GM12891 (cell line): ENCODE results near the gene FAM20A.
A peak's percentile ranks its signal among the peaks of the same experiment; 100 is the strongest.

Experiments
- PAX5 ChIP-seq: IDR thresholded peaks from 2 replicates; pipeline ENCODE4 v1.6.1; 2011; ENCODE audit warnings: low read length, moderate library complexity, mild to moderate bottlenecking; ENCODE audit not compliant: insufficient read depth, severe bottlenecking
- POLR2A ChIP-seq: IDR thresholded peaks from 2 replicates; pipeline ENCODE4 v1.6.1; 2011; ENCODE audit warnings: low read depth, low read length, control low read depth
- POLR2AphosphoS5 ChIP-seq: IDR thresholded peaks from 2 replicates; pipeline ENCODE4 v1.6.1; 2011; ENCODE audit warnings: low read depth, low read length, control low read depth
- POU2F2 ChIP-seq: IDR thresholded peaks from 2 replicates; pipeline ENCODE4 v1.6.1; 2011; ENCODE audit warnings: low read depth, mild to moderate bottlenecking, control low read depth, low read length, moderate library complexity
- SPI1 ChIP-seq: IDR thresholded peaks from 2 replicates; pipeline ENCODE4 v1.6.1; 2011; ENCODE audit warnings: low read depth, low read length, control low read depth
- TAF1 ChIP-seq: IDR thresholded peaks from 2 replicates; pipeline ENCODE4 v1.6.1; 2011; ENCODE audit warnings: low read depth, low read length, control low read depth

DNA sequence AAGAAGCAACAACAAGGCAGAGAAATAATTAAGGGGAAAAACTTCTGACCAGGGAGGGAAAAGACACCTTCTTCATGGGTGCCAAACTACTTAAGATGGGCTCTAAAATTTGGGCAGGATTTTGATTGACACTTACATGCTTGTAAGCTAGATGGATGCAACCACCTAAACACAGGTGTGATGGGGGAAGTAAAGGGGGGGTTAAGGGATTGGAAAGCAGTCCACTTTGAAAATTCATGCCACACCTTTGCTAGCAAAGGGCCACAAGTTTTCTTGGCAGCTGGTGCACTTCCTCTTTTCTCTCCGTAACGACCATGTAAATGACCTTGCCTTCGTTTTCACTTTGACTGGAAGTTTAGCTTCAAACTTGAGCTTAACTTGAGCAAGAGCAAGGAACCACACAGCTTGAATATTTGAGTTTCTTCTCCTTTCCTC, 103.3 kb downstream of the FAM20A start:
- no peak for TF ChIP-seq POLR2A
- peak; percentile 100 for TF ChIP-seq SPI1
- no peak for TF ChIP-seq TAF1
- TF ChIP-seq POU2F2: peak; percentile 83
- TF ChIP-seq POLR2AphosphoS5: 0 out of 2 replicates have a peak, but pooled peaks have one; percentile 25
- peak; percentile 82 for TF ChIP-seq PAX5
